C4-2B (cell line): ENCODE results near the gene TEDC2.

Experiments
- ZFX ChIP-seq: fragments of 450-650 bp; IDR thresholded peaks from 2 replicates; pipeline ENCODE4 v1.6.1; 2017
- TF ChIP-seq, protein P1 (sequence below): fragments of 450-650 bp; conservative IDR thresholded peaks from 2 replicates; pipeline ENCODE4 v1.5.1; 2017; ENCODE audit warnings: mild to moderate bottlenecking

DNA sequence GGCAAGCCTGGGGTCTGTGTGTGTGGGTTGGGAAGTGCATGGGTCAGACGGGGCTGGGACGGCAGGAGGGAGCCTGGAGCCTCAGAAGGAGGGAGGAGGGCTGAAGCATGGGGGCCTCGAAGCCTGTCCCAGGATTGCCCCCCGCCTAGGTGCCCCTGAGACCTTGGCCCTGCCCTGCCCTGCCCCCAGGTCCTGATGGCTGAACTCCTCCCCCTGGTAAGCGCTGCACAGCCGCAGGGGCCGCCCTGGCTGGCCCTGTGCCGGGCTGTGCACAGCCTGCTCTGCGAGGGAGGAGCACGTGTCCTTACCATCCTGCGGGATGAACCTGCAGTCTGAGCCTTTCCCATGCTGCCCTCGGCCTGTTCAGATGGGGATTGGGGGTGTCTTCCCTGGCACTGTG is 4.4 kb downstream of the TEDC2 start:
- TF ChIP-seq, protein P1, sequence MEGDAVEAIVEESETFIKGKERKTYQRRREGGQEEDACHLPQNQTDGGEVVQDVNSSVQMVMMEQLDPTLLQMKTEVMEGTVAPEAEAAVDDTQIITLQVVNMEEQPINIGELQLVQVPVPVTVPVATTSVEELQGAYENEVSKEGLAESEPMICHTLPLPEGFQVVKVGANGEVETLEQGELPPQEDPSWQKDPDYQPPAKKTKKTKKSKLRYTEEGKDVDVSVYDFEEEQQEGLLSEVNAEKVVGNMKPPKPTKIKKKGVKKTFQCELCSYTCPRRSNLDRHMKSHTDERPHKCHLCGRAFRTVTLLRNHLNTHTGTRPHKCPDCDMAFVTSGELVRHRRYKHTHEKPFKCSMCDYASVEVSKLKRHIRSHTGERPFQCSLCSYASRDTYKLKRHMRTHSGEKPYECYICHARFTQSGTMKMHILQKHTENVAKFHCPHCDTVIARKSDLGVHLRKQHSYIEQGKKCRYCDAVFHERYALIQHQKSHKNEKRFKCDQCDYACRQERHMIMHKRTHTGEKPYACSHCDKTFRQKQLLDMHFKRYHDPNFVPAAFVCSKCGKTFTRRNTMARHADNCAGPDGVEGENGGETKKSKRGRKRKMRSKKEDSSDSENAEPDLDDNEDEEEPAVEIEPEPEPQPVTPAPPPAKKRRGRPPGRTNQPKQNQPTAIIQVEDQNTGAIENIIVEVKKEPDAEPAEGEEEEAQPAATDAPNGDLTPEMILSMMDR = no peak
- TF ChIP-seq ZFX = no peak
